B cell (primary cell): ENCODE data around the gene CIAPIN1. TPM values are rescaled to one million over a fixed set of nuclear protein-coding genes. Genes with fewer than 3 reads are reported as not detected.

ENCODE experiments used
- ATAC-seq: fragments of 200-7000 bp; cut with Tn5 transposase; one replicate; pipeline ENCODE4 v1.10.0; 2021; ENCODE audit warnings: low read depth, mild to moderate bottlenecking, moderate number of reproducible peaks, moderate library complexity
- CTCF ChIA-PET: fragments of 350-600 bp; sonication (Branson Sonifier 250); formaldehyde crosslinking; loops from one replicate; lab custom pipeline; 2021; ENCODE audit warnings: antibody characterized with exemption, inconsistent platforms; lab: Charles Lee
- POLR2A ChIA-PET: fragments of 350-600 bp; sonication (Branson Sonifier 250); formaldehyde crosslinking; loops from one replicate; lab custom pipeline; 2021; ENCODE audit warnings: antibody characterized with exemption; lab: Charles Lee
- DNase-seq: peaks from one replicate; pipeline ENCODE4 v3.0.0; 2013
- H2AFZ ChIP-seq: 2 replicates; pipeline ENCODE4 v1.6.1; 2012; ENCODE audit warnings: mild to moderate bottlenecking, low read depth, low read length; ENCODE audit not compliant: insufficient read depth, poor library complexity, severe bottlenecking
- H3K27ac ChIP-seq, 2 donors: 1 replicate in 1 of 2; 2 replicates in 1 of 2; pipeline ENCODE4 v1.5.1; 2012 to 2013; ENCODE audit warnings: low read length in 2 of 2, mild to moderate bottlenecking in 2 of 2, moderate library complexity in 1 of 2
- H3K27me3 ChIP-seq, 4 experiments: fragments of 200-600 bp in 1 of 4; sonication (generic) in 1 of 4; replicated peaks in 1 of 4; 1 replicate in 2 of 4; 2 replicates in 2 of 4; pipeline versions ENCODE4 v1.6.1 to v1.7.0; 2013 to 2016; ENCODE audit warnings: low read length in 3 of 4, mild to moderate bottlenecking in 2 of 4, mixed read lengths in 1 of 4, moderate library complexity in 1 of 4; ENCODE audit not compliant: insufficient read depth in 4 of 4, control insufficient read depth in 3 of 4; ENCODE audit errors: control extremely low read depth in 1 of 4
- H3K36me3 ChIP-seq, 2 experiments: replicated peaks in 1 of 2; 1 replicate in 1 of 2; 2 replicates in 1 of 2; pipeline versions ENCODE4 v1.6.1 to v1.7.1; 2013; ENCODE audit warnings: low read length in 1 of 2; ENCODE audit not compliant: insufficient read depth in 2 of 2, control insufficient read depth in 1 of 2; ENCODE audit errors: control extremely low read depth in 1 of 2, extremely low read depth in 1 of 2
- H3K4me1 ChIP-seq, 2 donors: fragments of 200-600 bp in 1 of 2; sonication (generic) in 1 of 2; 1 replicate in 1 of 2; 2 replicates in 1 of 2; pipeline versions ENCODE4 v1.5.1 to v1.6.1; 2013 to 2017; ENCODE audit warnings: low read length in 2 of 2; ENCODE audit not compliant: control insufficient read depth in 2 of 2, insufficient read depth in 2 of 2
- H3K4me2 ChIP-seq: replicated peaks from 2 replicates; pipeline ENCODE3; 2012; ENCODE audit warnings: mild to moderate bottlenecking, low read depth, low read length; ENCODE audit not compliant: poor library complexity, severe bottlenecking
- H3K4me3 ChIP-seq, 5 experiments: fragments of 200-600 bp in 1 of 5; sonication (generic) in 1 of 5; 1 replicate in 3 of 5; 2 replicates in 2 of 5; pipeline versions ENCODE4 v1.5.1 to v1.7.0; 2011 to 2016; ENCODE audit warnings: low read length in 4 of 5, mild to moderate bottlenecking in 4 of 5, low read depth in 2 of 5, control low read depth in 1 of 5, moderate library complexity in 1 of 5; ENCODE audit not compliant: insufficient read depth in 1 of 5; ENCODE audit errors: control extremely low read depth in 1 of 5, extremely low read depth in 1 of 5
- H3K79me2 ChIP-seq: fragments of 200-600 bp; sonication (generic); one replicate; pipeline ENCODE4 v1.6.0; 2016; ENCODE audit warnings: low read length; ENCODE audit not compliant: control insufficient read depth, insufficient read depth
- H3K9ac ChIP-seq: fragments of 200-600 bp; sonication (generic); 2 replicates; pipeline ENCODE4 v1.6.1; 2017; ENCODE audit warnings: mild to moderate bottlenecking, low read length, moderate library complexity
- H3K9me3 ChIP-seq, 3 donors: one replicate each; pipeline versions ENCODE4 v1.6.1 to v1.7.1; 2013; ENCODE audit warnings: low read length in 2 of 3; ENCODE audit not compliant: control insufficient read depth in 2 of 3, insufficient read depth in 1 of 3; ENCODE audit errors: control extremely low read depth in 1 of 3
- H4K20me1 ChIP-seq: 2 replicates; pipeline ENCODE4 v1.6.0; 2012; ENCODE audit warnings: mild to moderate bottlenecking, low read length; ENCODE audit not compliant: insufficient read depth, control insufficient read depth, poor library complexity, severe bottlenecking
- H3K27ac Mint-ChIP-seq: one replicate; pipeline ENCODE4 v1.8.0; 2021; ENCODE audit warnings: mixed read lengths
- H3K27me3 Mint-ChIP-seq: one replicate; pipeline ENCODE4 v1.8.0; 2021; ENCODE audit warnings: mixed read lengths
- H3K4me1 Mint-ChIP-seq: one replicate; pipeline ENCODE4 v1.8.0; 2021; ENCODE audit warnings: mixed read lengths
- H3K4me3 Mint-ChIP-seq: one replicate; pipeline ENCODE4 v1.8.0; 2021; ENCODE audit warnings: mixed read lengths
- H3K9me3 Mint-ChIP-seq: one replicate; pipeline ENCODE4 v1.8.0; 2022; ENCODE audit warnings: mixed read lengths; ENCODE audit not compliant: insufficient read depth
- EZH2 ChIP-seq: IDR thresholded peaks from 2 replicates; pipeline ENCODE4 v1.6.1; 2012; ENCODE audit warnings: borderline replicate concordance, low read depth, mild to moderate bottlenecking, moderate library complexity, low read length; ENCODE audit not compliant: insufficient read depth, poor library complexity, severe bottlenecking
- WGBS: methylation state at CpG from one replicate; pipeline ENCODE4 v1.1.5; 2013; ENCODE audit warnings: missing lambda C conversion rate; ENCODE audit not compliant: insufficient coverage; 5-methylcytosine and 5-hydroxymethylcytosine counted together
- intact Hi-C: fragments of 100-400 bp; cut with micrococcal nuclease; formaldehyde crosslinking; loops from one replicate; pipeline ENCODE4 v1.10.0; 2022
- polyA plus RNA-seq: library from polyadenylated mRNA; depleted of rRNA; stranded (reverse); fragments of >200 nt; gene quantifications from 2 replicates; pipeline ENCODE4 v1.2.3, GENCODE V29; 2012
- total RNA-seq, 2 donors: library from RNA; stranded (reverse); fragments of 120-200 nt in 1 of 2; gene quantifications; 1 replicate in 1 of 2; 2 replicates in 1 of 2; pipeline versions ENCODE4 v1.2.3 to v1.2.4, GENCODE V29; 2013 to 2022
- TF ChIP-seq, protein P1 (sequence below): fragments of 200-600 bp; IDR thresholded peaks from one replicate; pipeline ENCODE4 v1.8.0; 2022; ENCODE audit warnings: antibody characterized with exemption, mild to moderate bottlenecking

Gene CIAPIN1
- total and polyA plus RNA-seq, 2 donors (not counting 1 experiment from before 2014, with no cell fraction given), result 22.0 to 45.7 TPM

DNA sequence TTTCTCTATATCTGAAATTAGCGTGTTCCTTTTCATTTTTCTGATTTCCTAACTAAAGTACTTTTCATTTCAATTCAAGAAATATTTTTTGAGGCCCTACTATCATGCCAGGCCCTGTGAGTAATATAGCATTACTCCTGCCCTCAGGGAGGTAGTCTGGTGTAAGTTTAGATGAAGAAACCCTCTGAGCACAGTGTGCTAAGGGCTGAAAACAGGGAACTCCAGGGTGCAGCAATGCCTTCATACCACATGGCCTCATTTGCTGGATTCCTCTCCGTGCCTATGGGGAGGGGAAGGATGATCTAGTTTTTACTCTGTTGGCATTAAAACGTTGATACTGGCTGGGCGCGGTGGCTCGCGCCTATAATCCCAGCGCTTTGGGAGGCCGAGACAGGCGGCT lies 4.8 kb upstream of the CIAPIN1 start:
- Histone ChIP-seq H2AFZ (no peak overlapping the region), H4K20me1 (no peaks in the 10 kb centered on the region), H3K4me3 (no peak overlapping the region), H3K27me3 (no peaks in the 10 kb centered on the region), H3K4me1 (peaks cover 7% of the 10 kb centered on the region in 2 donors), H3K79me2 (peaks cover 19% of the 10 kb centered on the region), H3K36me3 (peaks cover 0 to 55% of the 10 kb centered on the region in 2 experiments), H3K9me3 (no peaks in the 10 kb centered on the region), H3K4me2 (no peak overlapping the region), H3K9ac (no peak overlapping the region), H3K27ac (no peak overlapping the region)
- Mint-ChIP-seq H3K4me3 (no peak overlapping the region), H3K27me3 (no peaks in the 10 kb centered on the region), H3K27ac (no peak overlapping the region), H3K9me3 (no peaks in the 10 kb centered on the region), H3K4me1 (peaks cover 13% of the 10 kb centered on the region)
- DNase-seq (no peak), ATAC-seq (no peak)
- intact Hi-C loops, result no loop called here
- TF ChIP-seq, protein P1, sequence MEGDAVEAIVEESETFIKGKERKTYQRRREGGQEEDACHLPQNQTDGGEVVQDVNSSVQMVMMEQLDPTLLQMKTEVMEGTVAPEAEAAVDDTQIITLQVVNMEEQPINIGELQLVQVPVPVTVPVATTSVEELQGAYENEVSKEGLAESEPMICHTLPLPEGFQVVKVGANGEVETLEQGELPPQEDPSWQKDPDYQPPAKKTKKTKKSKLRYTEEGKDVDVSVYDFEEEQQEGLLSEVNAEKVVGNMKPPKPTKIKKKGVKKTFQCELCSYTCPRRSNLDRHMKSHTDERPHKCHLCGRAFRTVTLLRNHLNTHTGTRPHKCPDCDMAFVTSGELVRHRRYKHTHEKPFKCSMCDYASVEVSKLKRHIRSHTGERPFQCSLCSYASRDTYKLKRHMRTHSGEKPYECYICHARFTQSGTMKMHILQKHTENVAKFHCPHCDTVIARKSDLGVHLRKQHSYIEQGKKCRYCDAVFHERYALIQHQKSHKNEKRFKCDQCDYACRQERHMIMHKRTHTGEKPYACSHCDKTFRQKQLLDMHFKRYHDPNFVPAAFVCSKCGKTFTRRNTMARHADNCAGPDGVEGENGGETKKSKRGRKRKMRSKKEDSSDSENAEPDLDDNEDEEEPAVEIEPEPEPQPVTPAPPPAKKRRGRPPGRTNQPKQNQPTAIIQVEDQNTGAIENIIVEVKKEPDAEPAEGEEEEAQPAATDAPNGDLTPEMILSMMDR, result no peak
- TF ChIP-seq EZH2, result no peak
- POLR2A ChIA-PET, result no interaction called here
- 99% methylated on average over 9 of the region's 10 CpGs for WGBS
- CTCF ChIA-PET, result interaction anchor here (0.8 kb wide), 1 partner anchor 8 kb away, joined by 4 read pairs; no protein-coding TSS in a partner anchor

DNA sequence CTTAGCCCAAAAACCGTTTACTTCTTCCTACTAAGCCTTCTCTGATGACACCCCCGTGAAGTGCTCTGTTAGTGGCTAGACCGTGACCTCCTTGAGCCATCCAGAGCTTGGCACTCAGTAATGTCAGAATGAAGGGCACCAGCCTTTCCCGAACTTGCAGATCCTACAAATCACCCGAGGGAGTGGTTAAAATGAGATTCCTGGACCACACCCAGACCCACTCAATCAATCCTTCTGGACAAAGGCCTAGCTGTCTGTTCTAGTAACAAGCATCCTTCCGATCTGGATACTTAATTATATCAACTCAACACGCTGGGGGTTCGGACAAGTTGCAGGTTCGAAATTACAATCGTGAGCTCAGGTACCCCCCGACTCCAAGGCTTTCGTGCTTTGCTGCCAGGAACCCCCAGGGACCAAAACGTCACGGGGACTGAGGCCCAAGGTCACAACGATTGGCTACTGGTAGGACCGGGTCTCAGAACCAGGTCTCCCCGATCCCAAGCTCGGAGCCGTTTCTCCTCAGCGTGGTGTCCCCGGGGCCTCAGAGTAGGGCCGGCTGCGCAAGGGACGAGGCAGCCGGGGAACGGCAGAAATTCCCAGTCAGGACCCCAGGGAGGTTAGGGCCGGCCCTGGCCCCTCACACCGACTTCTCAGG lies 527 bp downstream of the CIAPIN1 start:
- H3K4me2 ChIP-seq, result peak overlapping the region; percentile 93
- 7% methylated on average over 26 of the region's 28 CpGs for WGBS
- H3K79me2 ChIP-seq, result peaks cover 69% of the 10 kb centered on the region
- ChIA-PET CTCF (interaction anchor here (0.9 to 5.0 kb wide), 14 partner anchors 9 to 146 kb away, joined by 3 to 28 read pairs (median 6); partner anchors contain the start of genes ADGRG5 and POLR2C), POLR2A (interaction anchor here (1.0 to 1.5 kb wide), 4 partner anchors 16 to 201 kb away, joined by 4 to 11 read pairs (median 4); partner anchors contain the start of genes ARL2BP, CCDC102A and POLR2C)
- peak overlapping the region; percentile 94 for H3K4me3 Mint-ChIP-seq
- no peaks in the 10 kb centered on the region for H4K20me1 ChIP-seq
- H2AFZ ChIP-seq, result peak overlapping the region; percentile 99
- H3K27me3 Mint-ChIP-seq, result no peaks in the 10 kb centered on the region
- peak overlapping the region; percentile 43 to 96 (median 83) for H3K4me3 ChIP-seq
- peaks cover 16% of the 10 kb centered on the region in 2 donors for H3K4me1 ChIP-seq
- peak overlapping the region; percentile 91 for H3K27ac Mint-ChIP-seq
- DNase-seq (no peak), ATAC-seq (peak; percentile 18)
- H3K9ac ChIP-seq, result peak overlapping the region; percentile 98
- peaks cover 28% of the 10 kb centered on the region for H3K4me1 Mint-ChIP-seq
- H3K27ac ChIP-seq, result peak overlapping the region; percentile 68 to 92
- H3K9me3 ChIP-seq, result no peaks in the 10 kb centered on the region
- TF ChIP-seq EZH2, result no peak
- TF ChIP-seq, protein P1, result no peak
- no peaks in the 10 kb centered on the region for H3K9me3 Mint-ChIP-seq
- H3K36me3 ChIP-seq, result peaks cover 0 to 11% of the 10 kb centered on the region in 2 experiments
- H3K27me3 ChIP-seq, result no peaks in the 10 kb centered on the region
- intact Hi-C loops, result loop anchor here (1.0 to 2.0 kb wide), 9 partner anchors 16 to 682 kb away; partner anchors contain the start of genes CCDC102A, CFAP20, DOK4 and KATNB1
